ENCODE results near the gene BNC2.

DNA sequence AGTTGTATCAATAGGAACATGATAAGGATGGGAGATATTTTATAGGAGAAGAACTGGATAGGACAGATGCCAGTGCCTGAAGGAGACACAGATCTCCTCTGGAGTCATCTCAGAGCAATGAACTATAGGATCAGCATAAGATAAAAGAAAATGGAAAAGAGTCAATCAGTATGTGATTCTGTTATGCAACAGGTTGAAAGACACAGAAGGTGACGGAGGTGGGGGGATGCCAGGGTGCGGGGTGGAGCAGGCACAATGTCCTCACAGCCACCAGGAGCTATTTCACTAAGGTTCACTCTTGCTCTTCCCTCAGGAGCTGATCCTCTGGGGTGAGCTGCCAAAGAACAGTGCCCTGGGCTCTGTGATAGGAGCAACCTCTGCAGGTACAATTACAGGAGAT, 179.8 kb downstream of the BNC2 start:
- TF ChIP-seq POLR2AphosphoS5 (IDR thresholded peaks at IDR 0.05) (no peak), POLR2A (IDR thresholded peaks at IDR 0.05) (no peak)
- TF ChIP-seq, protein P1, sequence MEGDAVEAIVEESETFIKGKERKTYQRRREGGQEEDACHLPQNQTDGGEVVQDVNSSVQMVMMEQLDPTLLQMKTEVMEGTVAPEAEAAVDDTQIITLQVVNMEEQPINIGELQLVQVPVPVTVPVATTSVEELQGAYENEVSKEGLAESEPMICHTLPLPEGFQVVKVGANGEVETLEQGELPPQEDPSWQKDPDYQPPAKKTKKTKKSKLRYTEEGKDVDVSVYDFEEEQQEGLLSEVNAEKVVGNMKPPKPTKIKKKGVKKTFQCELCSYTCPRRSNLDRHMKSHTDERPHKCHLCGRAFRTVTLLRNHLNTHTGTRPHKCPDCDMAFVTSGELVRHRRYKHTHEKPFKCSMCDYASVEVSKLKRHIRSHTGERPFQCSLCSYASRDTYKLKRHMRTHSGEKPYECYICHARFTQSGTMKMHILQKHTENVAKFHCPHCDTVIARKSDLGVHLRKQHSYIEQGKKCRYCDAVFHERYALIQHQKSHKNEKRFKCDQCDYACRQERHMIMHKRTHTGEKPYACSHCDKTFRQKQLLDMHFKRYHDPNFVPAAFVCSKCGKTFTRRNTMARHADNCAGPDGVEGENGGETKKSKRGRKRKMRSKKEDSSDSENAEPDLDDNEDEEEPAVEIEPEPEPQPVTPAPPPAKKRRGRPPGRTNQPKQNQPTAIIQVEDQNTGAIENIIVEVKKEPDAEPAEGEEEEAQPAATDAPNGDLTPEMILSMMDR (IDR thresholded peaks at IDR 0.05): no peak
